HG02970 (cell line): ENCODE data around the gene PALM.
"Not testable (repeated sequence)": the region's sequence is repeated elsewhere in the genome, so short reads cannot be mapped to it uniquely, and the experiment has no call there.

Experiments used
- ATAC-seq: cut with Tn5 transposase; IDR thresholded peaks from one replicate; pipeline ENCODE4 v1.9.1; 2021; ENCODE audit warnings: mild to moderate bottlenecking, moderate library complexity, moderate number of reproducible peaks; ENCODE audit not compliant: unreplicated experiment, low FRiP score

PALM gene

DNA sequence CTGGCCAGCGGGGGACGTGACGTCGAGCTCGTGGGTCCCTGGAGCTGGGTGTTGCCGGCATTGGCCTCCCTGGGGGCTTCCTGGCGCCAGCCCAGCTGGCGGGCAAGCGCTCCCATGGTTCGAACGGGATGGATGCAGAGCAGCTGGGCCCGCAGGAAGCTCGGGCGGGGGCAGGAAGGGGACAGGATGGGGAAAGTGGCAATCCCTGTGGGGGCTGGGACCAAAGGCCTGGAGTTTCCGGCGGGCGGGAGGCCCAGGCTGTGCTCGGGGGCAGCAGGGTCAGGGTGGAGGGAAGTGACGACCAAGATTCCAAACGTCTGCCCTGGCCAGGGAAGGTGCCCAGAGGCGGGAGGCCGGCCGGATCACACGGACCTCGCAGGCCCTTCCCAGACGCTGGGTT lies 19.3 kb downstream of the PALM start:
- ATAC-seq = no peak

DNA sequence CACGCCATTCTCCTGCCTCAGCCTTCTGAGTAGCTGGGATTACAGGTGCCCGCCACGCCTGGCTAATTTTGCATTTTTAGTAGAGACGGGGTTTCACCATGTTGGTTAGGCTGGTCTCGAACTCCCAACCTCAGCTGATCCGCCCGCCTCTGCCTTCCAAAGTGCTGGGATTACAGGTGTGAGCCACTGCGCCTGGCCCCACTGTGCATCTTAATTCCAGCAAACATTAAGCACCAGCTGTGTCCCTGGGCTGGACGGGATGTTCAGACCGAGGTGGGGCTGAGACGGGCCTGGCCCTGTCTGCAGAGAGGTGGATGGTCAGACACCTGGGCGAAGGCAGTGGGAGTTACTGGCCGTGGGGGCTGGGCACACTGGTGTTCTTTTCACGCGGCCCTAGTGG lies 20.8 kb downstream of the PALM start:
- ATAC-seq = not testable (repeated sequence)

DNA sequence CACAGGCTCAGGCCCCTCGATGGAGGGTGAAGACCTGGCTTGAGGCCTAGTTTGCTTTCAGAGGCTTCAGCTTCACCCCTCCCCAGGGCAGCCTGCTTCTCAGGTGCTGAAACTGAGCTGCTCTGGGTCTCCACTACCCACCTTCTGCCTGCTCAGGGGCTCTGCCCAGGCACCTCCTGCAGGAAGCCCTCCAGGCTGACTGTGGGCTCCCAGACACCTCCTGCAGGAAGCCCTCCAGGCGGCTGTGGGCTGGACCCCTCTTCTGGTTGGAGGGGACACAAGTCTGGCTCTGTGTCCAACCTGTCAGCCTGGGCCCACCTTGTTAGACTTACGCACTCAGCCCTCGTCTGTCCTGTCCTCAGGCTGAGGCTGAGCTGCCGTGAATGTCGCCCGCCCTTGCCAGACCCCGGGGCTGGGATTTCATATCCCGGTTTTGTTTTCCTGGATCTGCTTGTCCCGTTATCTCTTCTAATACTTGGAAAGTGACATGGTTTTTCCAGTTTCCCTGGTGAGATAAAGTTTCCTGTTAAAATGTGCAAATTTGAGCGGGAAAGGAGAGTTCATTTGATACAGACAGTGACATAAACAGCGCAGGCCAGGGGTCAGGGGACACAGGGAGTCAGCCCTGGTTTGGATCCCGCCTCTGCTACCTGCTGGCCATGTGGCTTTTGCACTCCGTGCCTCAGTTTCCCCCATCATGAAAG lies 21.4 kb downstream of the PALM start:
- ATAC-seq = no peak

DNA sequence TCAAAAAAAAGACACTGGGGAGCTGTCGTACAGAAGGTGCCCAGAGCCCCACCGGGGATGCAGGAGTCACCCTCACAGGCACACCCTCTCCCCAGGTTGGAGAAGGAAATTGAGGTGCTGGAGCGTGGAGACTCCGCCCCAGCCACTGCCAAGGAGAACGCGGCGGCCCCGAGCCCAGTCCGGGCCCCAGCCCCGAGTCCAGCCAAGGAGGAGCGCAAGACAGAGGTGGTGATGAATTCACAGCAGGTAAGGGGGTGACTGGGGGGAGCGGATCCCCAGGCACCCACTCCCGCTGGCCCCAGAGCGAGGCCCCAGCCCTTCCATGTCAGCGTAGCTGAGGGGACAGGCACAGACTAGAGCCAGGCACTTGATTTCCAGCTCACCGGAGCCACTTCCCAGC lies 22.3 kb downstream of the PALM start:
- ATAC-seq = no peak

DNA sequence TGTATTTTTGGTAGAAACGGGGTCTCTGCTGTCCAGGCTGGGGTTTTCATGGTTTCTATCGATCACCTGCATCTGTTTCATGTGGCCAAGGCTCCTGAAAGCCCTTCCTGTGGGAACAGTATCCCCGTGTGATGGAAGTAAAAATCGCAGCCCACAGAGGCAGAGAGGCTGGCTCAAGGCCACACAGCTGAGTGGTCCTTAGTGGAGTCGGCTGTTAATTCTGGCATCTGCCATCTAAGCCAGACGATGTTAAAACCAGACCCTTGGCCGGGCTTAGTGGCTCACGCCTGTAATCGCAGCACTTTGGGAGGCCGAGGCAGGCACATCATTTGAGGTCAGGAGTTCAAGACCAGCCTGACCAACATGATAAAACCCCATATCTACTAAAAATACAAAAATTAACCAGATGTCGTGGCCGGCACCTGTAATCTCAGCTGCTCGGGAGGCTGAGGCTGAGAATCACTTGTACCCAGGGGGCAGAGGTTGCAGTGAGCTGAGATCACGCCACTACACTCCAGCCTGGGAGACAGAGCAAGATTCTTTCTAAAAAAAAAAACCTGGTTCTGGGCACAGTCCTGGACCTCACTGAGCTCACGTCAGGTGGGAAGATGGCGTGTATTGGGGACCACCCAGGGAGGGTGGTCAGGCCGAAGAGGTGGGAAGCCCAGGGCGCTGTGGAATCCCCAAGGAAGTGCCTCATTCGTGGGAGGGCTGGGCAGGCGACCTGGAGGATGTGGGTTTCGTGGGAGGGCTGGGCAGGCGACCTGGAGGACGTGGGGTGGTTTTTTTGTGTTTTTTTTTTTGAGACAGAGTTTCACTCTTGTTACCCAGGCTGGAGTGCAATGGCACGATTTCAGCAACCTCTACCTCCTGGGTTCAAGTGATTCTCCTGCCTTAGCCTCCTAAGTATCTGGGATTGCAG lies 23.7 kb downstream of the PALM start:
- ATAC-seq = no peak

DNA sequence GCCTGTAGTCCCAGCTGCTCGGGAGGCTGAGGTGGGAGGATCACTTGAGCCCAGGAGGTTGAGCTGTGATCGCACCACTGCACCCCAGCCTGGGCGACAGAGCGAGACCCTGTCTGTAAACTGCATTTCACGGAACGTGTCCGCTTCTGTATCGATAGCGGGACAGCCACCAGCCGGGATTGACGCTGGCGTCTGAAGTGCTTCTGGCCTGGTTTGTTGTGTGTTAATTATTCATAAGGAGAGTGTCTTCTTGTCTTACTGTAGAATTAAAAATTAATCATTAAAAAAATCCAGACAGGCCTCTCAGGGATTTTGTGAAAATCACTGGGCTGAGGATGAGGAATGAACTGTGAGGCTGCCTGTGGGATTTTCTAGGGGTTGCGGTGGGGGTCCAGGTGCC lies 26.0 kb downstream of the PALM start:
- no peak for ATAC-seq

DNA sequence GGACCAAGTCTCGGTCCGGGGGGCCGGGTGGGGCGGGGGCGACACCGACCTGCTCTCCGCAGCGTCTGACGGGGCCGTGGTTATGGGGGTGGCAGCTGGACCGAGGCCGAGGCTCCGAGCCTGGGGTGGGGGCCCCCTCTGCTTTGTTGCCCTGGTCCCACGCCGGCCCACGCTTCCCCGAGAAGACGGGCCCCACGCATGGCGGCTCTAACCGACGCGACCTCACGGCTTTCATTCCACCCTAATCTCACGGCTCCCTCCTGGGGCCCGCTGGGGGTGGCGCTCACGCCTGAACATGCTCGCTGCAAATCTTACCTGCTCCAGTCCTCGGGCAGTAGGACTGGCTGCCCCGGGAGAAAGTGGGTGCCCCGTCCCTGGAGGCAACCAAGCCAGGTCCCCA lies 27.4 kb downstream of the PALM start:
- no peak for ATAC-seq

DNA sequence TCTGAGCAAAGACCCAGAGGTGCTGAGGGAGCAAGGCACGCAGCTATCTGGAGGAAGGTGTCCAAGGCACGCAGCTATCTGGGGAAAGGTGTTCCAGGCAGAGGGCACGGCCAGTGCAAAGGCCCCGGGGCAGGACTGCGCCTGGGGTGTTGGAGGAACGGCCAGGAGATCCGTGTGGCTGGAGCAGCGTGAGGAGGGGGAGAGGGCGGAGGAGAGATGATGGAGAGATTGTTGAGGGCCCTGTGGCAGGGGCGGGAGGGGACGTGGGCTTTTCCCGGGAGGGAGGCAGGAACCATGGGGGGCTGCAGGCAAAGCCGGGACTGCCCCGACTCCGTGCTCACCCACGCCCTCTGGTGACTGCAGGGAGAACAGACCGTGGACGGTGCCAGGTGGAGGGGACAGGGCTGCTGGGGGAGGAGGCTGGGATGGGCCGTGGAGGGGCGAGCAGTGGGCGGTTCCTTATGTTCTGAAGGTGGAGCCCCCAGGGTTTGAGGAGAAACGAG lies 28.9 kb downstream of the PALM start:
- no peak for ATAC-seq

DNA sequence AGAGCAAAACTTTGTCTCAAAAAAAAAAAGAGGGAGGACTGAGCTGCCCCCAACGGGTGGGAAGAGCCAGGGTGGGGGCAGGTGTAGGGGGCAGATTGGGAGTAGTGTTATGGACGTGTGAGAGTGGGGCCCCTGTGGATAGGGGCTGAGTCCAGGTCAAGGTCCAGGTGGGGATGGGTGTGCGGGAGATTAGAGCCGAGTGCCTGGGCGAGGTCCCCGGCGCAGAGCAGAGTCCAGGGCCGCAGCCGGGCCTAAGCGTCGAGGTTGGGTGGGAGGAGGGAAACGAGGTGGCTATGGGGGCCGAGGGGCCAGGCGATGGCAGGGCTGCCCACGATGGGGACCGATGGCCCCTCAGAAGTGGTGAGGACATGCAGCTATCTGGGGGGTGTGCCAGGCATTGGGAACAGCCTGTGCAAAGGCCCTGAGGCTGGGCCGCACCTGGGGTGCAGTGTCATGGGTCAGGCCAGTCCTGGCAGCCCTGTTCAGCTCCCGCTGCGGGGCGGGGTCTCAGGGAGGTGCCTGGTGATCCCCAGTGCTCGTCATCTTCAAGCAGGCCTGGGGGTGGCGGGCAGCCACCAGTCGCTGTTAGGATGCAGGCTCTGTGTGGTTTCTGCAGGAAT lies 29.9 kb downstream of the PALM start:
- no peak for ATAC-seq

DNA sequence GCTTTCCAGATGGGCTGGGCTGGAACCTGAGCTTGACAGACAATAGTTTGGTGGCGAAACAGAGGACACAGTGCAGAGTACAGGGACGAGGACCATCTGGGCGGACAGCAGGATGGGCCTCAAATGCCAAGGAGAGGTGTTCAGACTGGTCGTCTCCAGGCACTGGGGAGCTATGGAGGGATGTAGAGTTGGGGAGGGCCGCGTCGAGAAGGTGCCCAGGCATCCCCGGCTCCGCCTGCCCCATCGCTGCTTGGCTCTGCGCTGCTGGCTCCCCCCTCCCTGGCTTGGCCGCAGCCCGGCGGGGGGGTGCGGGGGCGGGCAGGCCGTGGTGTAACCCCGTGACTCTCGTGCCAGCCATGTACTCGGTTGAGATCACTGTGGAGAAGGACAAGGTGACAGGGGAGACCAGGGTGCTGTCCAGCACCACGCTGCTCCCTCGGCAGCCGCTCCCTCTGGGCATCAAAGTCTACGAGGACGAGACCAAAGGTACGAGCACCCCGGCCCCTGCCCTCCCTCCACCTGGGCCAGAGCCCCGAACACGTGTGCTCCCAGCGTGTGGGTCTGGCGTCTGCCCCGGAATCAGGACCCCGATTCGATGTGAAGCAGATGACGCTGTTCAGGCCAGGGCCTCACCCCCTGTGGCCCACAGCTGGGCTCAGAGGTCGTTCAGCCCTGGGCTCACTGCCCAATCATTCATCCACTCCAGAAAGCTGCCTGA lies 31.4 kb downstream of the PALM start:
- ATAC-seq = no peak

DNA sequence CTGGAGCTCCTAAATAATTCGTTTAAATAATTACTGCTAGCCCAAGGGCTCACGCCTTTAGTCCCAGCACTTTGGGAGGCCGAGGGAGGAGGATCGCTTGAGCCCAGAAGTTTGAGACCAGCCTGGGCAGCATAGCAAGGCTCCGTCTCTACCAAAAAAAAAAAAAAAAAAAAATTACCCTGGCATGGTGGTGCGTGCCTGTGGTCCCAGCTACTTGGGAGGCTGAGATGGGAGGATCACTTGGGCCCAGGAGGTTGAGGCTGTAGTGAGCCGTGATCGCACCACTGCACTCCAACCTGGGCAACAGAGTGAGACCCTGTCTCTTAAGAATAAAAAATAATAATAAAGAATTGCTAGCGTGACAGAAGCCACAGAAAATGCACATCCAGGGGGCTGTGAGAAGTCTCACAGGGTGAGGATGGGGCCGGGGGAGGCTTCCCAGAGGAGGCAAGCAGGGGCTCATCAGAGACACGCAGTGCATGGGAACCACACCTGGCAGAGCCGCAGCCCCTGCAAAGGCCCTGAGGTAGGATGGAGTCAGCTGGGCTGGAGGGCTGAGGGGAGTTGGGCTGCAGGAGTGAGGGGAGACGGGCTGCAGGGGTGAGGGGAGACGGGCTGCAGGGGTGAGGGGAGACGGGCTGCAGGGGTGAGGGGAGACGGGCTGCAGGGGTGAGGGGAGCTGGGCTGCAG lies 32.2 kb downstream of the PALM start:
- ATAC-seq = not testable (repeated sequence)

DNA sequence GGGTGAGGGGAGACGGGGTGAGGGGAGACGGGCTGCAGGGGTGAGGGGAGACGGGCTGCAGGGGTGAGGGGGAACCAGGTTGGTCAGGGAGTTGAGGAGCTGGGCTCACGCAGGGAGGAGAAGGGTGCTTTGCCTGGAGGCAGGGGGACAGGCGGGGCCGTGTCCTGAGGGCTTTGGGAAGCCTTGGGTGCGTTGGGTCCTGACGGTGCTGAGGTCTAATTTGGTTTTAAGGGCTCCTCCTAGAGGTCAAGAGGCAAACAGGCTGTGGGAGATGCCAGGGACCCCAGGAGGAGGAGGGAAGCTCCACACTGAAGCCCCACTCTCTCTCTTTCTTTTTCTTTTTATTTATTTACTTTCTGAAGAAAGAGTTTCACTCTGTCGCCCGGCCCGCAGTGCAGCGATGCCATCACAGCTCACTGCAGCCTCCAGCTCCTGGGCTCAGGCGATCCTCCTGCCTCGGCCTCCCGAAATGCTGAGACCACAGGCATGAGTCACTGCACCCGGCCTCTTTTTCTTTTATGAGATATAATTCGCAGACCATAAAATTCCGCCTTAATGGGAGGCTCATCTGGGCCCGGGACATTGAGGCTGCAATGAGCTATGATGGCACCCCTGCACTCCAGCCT lies 32.9 kb downstream of the PALM start:
- no peak for ATAC-seq

DNA sequence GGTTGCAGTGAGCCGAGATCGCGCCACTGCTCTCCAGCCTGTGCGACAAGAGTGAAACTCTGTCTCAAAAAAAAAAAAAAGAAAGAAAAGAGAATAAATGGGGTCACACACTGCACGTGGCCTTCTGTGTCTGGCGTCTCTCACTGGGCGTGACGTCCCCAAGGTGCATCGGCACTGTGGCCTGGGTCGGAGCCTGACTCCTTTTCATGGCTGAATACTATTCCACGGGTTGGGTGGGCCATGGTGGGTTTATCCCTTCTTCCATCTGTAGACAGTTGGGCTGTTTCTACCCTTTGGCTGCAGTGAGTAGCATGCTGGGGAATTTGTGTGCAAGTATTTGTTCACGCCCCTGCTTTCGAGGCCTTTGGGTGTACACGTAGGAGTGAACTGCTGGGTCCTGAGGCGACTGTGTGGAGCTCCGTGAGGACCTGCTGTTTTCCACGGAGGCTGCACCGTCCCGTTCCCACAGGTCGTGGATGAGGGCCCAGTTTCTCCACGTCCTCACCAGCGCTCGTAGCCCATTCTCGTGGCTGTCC lies 33.9 kb downstream of the PALM start:
- ATAC-seq = no peak

DNA sequence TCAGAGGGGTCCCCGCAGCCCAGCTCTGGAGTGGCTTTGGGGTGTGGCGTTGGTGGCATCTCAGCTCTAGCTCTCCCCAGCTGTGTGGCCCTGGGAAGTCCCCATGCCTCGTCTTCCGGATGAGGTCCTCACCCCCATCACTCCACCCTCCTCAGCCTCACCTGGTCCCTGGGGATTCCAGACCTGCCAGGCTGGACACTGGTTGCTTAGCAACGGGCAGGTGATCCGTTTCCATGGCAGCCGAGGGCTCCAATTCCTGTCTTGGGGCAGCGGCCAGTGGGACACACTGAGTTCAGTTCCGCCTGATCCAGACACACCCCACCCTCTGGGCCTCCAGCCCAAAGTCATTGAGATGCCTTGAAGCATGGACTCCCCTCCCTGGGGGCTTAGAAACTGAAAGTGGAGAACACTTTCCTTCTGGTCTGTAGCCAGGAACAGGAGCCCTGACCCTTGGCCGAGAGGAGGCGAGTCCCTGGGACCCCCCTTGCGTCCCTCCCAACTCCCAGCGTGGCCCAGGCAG lies 34.5 kb downstream of the PALM start:
- no peak for ATAC-seq

DNA sequence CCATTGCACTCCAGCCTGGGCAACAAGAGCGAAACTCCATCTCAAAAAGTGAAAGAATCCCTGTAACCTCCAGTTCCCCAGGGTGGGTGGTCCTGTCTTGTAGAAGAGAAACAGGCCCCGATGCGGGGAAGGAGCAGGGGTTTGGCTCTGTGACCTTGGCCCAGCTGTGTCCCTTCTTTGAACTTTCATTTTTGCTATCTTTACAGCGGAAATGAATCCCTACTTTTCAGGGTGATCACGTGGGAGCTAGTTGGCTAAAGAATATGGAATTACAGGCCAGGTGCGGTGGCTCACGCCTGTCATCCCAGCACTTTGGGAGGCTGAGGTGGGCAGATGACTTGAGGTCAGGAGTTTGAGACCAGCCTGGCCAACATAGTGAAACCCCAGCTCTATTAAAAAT lies 36.4 kb downstream of the PALM start:
- not testable (repeated sequence) for ATAC-seq

DNA sequence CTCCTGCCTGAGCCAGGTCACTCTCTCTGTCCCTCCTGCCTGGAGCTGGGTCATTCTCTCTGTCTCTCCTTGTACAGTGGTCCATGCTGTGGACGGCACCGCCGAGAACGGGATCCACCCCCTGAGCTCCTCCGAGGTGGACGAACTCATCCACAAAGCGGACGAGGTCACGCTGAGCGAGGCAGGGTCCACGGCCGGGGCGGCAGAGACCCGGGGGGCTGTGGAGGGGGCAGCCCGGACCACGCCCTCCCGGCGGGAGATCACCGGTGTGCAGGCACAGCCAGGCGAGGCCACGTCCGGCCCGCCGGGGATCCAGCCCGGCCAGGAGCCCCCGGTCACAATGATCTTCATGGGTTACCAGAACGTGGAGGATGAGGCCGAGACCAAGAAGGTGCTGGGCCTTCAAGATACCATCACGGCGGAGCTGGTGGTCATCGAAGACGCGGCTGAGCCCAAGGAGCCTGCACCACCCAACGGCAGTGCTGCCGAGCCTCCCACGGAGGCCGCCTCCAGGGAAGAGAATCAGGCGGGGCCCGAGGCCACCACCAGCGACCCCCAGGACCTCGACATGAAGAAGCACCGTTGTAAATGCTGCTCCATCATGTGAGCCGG lies 37.6 kb downstream of the PALM start:
- no peak for ATAC-seq

DNA sequence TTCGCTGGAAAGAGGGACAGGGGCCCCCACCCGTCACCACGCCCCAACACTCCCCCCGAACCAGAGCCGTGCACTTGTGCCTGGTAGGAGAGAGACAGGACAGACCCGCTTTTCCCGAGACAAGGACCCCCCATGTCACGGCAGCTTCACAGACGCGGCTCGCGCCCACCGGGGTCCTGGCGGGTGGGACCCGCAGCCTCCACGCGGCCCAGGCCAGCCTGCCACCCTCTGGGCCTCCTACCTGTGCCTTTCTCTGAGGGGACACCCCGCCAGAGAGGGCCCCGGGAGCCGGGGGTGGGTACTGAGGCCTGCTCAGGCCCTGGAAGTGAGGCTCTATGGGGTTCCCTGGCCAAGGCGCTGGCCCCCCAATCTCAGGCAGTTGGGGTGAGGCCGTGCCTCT lies 38.2 kb downstream of the PALM start:
- no peak for ATAC-seq

DNA sequence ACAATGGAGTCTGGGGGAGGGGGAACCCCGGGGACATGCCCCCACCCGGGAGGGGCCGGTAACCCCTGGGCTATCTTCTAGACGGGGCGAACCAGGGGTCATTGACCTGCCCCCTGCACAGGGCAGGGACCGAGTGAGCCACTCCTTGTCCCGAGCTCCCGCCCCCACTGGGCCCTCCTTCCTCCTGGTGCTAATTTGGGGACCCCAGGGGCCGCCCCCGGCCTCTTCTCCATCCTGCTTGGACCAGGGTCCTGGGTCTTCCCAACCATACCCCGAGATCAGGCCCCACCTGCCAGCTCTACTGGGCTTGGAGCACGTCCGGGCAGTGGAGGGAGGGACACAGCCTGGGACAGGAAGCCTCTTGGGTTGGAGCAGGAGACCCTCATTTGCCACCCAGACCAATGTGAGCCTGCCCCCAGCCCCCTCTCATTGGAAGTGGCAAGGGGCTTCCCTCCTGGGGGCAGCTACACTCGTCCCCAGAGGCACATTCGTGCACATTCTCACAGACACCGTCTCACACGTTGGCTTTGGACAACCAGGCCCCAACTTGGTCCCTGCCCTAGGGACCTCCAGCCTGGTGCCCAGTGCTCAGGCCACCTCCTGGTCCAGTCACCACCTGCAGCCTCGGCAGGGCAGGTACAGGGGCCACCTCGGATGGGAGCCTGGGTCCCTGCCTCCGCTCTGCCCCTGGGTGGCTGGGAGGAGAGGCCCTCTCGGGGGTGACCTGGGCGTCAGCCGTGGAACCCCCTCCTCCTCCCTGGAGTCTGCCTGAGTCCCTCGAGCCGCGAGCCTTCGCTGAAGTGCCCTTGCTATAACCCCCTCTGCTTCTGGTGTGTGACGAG lies 38.9 kb downstream of the PALM start:
- ATAC-seq = no peak
